IMR-90 (cell line): Measurements from ENCODE around the gene WHRN. TPM values are rescaled to one million over a fixed set of nuclear protein-coding genes. Genes with fewer than 3 reads are reported as not detected.

Source experiments
- ATAC-seq: fragments of 200-7000 bp; cut with Tn5 transposase; 2 replicates; pipeline ENCODE4 v1.9.1; 2020; ENCODE audit warnings: low read depth, mild to moderate bottlenecking, moderate library complexity
- BruUV-seq: library from RNA; stranded (reverse); fragments of 400-500 nt; replicated peaks from 2 replicates; lab custom pipeline; 2021; lab: Mats Ljungman, UMichigan
- CTCF ChIA-PET: fragments of 300-600 bp; formaldehyde crosslinking; extraction: SDS; loops from one replicate; lab custom pipeline; 2021; ENCODE audit warnings: antibody characterized with exemption; lab: Yijun Ruan, JAX
- POLR2A ChIA-PET: fragments of 300-600 bp; sonication (Branson Sonifier 250); formaldehyde crosslinking; loops from one replicate; lab custom pipeline; 2022; ENCODE audit warnings: antibody characterized with exemption; ENCODE audit not compliant: unreplicated experiment; lab: Charles Lee
- DNase-seq: peaks from one replicate; pipeline ENCODE4 v3.0.0; 2013
- H2AFZ ChIP-seq: replicated peaks from 2 replicates; pipeline ENCODE3; 2013; ENCODE audit warnings: low read length, mild to moderate bottlenecking; ENCODE audit not compliant: poor library complexity
- H2AK5ac ChIP-seq: 2 replicates; pipeline ENCODE4 v1.6.1; 2013; ENCODE audit warnings: low read depth, low read length, inconsistent platforms
- H2AK9ac ChIP-seq: replicated peaks from 2 replicates; pipeline ENCODE3; 2013; ENCODE audit warnings: mild to moderate bottlenecking, low read depth, low read length, moderate library complexity; ENCODE audit not compliant: poor library complexity
- H2BK120ac ChIP-seq: 2 replicates; pipeline ENCODE4 v1.6.1; 2013; ENCODE audit warnings: low read depth, low read length, inconsistent platforms
- H2BK15ac ChIP-seq: 3 replicates; pipeline ENCODE4 v1.6.1; 2013; ENCODE audit warnings: low read depth, low read length, inconsistent platforms
- H2BK20ac ChIP-seq: 2 replicates; pipeline ENCODE4 v1.6.1; 2013; ENCODE audit warnings: low read depth, mild to moderate bottlenecking, inconsistent platforms, low read length, moderate library complexity
- H2BK5ac ChIP-seq: 2 replicates; pipeline ENCODE4 v1.6.1; 2013; ENCODE audit warnings: mild to moderate bottlenecking, low read depth, low read length, inconsistent platforms; ENCODE audit not compliant: poor library complexity, severe bottlenecking
- H3K14ac ChIP-seq: replicated peaks from 2 replicates; pipeline ENCODE4 v1.6.1; 2013; ENCODE audit warnings: low read depth, low read length, inconsistent platforms
- H3K18ac ChIP-seq: 2 replicates; pipeline ENCODE4 v1.6.1; 2013; ENCODE audit warnings: low read depth, low read length, control low read depth
- H3K23ac ChIP-seq: 2 replicates; pipeline ENCODE4 v1.6.1; 2013; ENCODE audit warnings: low read depth, low read length, inconsistent platforms
- H3K27ac ChIP-seq: 2 replicates; pipeline ENCODE4 v1.5.1; 2013; ENCODE audit warnings: mild to moderate bottlenecking, control low read depth, low read length; ENCODE audit not compliant: insufficient read depth
- H3K27me3 ChIP-seq: 2 replicates; pipeline ENCODE4 v1.6.1; 2013; ENCODE audit warnings: low read length; ENCODE audit not compliant: control insufficient read depth, insufficient read depth
- H3K36me3 ChIP-seq: 2 replicates; pipeline ENCODE4 v1.6.1; 2013; ENCODE audit warnings: low read length, mixed read lengths; ENCODE audit not compliant: control insufficient read depth, insufficient read depth
- H3K4ac ChIP-seq: 2 replicates; pipeline ENCODE4 v1.6.1; 2013; ENCODE audit warnings: low read depth, low read length, inconsistent platforms
- H3K4me1 ChIP-seq: 2 replicates; pipeline ENCODE4 v1.6.1; 2013; ENCODE audit warnings: low read length, mixed read lengths; ENCODE audit not compliant: control insufficient read depth, insufficient read depth
- H3K4me2 ChIP-seq: 2 replicates; pipeline ENCODE4 v1.6.1; 2013; ENCODE audit warnings: low read depth, mild to moderate bottlenecking, control low read depth, low read length, moderate library complexity
- H3K4me3 ChIP-seq: 2 replicates; pipeline ENCODE4 v1.5.1; 2013; ENCODE audit warnings: low read depth, mild to moderate bottlenecking, control low read depth, low read length, moderate library complexity; ENCODE audit not compliant: insufficient read depth
- H3K56ac ChIP-seq: 2 replicates; pipeline ENCODE4 v1.6.1; 2013; ENCODE audit warnings: low read length, inconsistent platforms; ENCODE audit not compliant: insufficient read depth; ENCODE audit errors: extremely low read depth
- H3K79me1 ChIP-seq, 2 experiments: 2 replicates each; pipeline ENCODE4 v1.6.1; 2013; ENCODE audit warnings: low read length in 2 of 2, inconsistent platforms in 1 of 2, low read depth in 1 of 2
- H3K9ac ChIP-seq: 2 replicates; pipeline ENCODE4 v1.6.1; 2013; ENCODE audit warnings: low read depth, low read length, control low read depth
- H3K9me1 ChIP-seq: 2 replicates; pipeline ENCODE4 v1.6.1; 2013; ENCODE audit warnings: low read length, inconsistent platforms; ENCODE audit not compliant: insufficient read depth
- H3K9me3 ChIP-seq: 2 replicates; pipeline ENCODE4 v1.6.1; 2013; ENCODE audit warnings: low read length; ENCODE audit not compliant: control insufficient read depth, insufficient read depth
- H4K20me1 ChIP-seq: 2 replicates; pipeline ENCODE4 v1.6.1; 2013; ENCODE audit warnings: low read length, inconsistent platforms; ENCODE audit not compliant: insufficient read depth
- H4K5ac ChIP-seq: 2 replicates; pipeline ENCODE4 v1.6.1; 2013; ENCODE audit warnings: mild to moderate bottlenecking, low read depth, low read length, control low read depth
- H4K8ac ChIP-seq, 2 experiments: 2 replicates each; pipeline ENCODE4 v1.6.1; 2013; ENCODE audit warnings: low read depth in 2 of 2, low read length in 2 of 2, control low read depth in 1 of 2, inconsistent platforms in 1 of 2
- H4K91ac ChIP-seq: 2 replicates; pipeline ENCODE4 v1.6.1; 2013; ENCODE audit warnings: low read depth, low read length, inconsistent platforms; ENCODE audit not compliant: insufficient read depth
- BHLHE40 ChIP-seq: fragments of 150-350 bp; IDR thresholded peaks from 2 replicates; pipeline ENCODE4 v1.6.1; 2016; ENCODE audit warnings: mild to moderate bottlenecking, low read depth, low read length
- CEBPB ChIP-seq: IDR thresholded peaks from 2 replicates; pipeline ENCODE4 v1.6.1; 2012; ENCODE audit warnings: low read depth, low read length, improper control_type of control experiment
- CTCF ChIP-seq: conservative IDR thresholded peaks from 2 replicates; pipeline ENCODE4 v1.5.1; 2012; ENCODE audit warnings: mild to moderate bottlenecking, low read depth, low read length, improper control_type of control experiment
- ELK1 ChIP-seq: fragments of 150-350 bp; IDR thresholded peaks from 2 replicates; pipeline ENCODE4 v1.6.1; 2016; ENCODE audit warnings: low read depth, mild to moderate bottlenecking, low read length, moderate library complexity, borderline replicate concordance
- FOS ChIP-seq: fragments of 150-350 bp; IDR thresholded peaks from 2 replicates; pipeline ENCODE4 v1.6.1; 2016; ENCODE audit warnings: low read depth, low read length
- MAFK ChIP-seq: IDR thresholded peaks from 2 replicates; pipeline ENCODE4 v1.6.1; 2012; ENCODE audit warnings: low read depth, low read length, improper control_type of control experiment
- MXI1 ChIP-seq: IDR thresholded peaks from 2 replicates; pipeline ENCODE4 v1.6.1; 2012; ENCODE audit warnings: low read depth, mild to moderate bottlenecking, low read length, moderate library complexity, borderline replicate concordance
- NFE2L2 ChIP-seq: fragments of 150-350 bp; IDR thresholded peaks from 2 replicates; pipeline ENCODE4 v1.6.1; 2016; ENCODE audit warnings: low read depth, mild to moderate bottlenecking, low read length
- POLR2A ChIP-seq: IDR thresholded peaks from 2 replicates; pipeline ENCODE4 v1.6.1; 2012; ENCODE audit warnings: mild to moderate bottlenecking, low read depth, low read length
- RAD21 ChIP-seq: IDR thresholded peaks from 2 replicates; pipeline ENCODE4 v1.6.1; 2012; ENCODE audit warnings: low read length, improper control_type of control experiment
- RCOR1 ChIP-seq: IDR thresholded peaks from 2 replicates; pipeline ENCODE4 v1.6.1; 2012; ENCODE audit warnings: mild to moderate bottlenecking, low read length, improper control_type of control experiment; ENCODE audit not compliant: insufficient replicate concordance
- RFX5 ChIP-seq: IDR thresholded peaks from 2 replicates; pipeline ENCODE4 v1.8.0; 2012; ENCODE audit warnings: low read depth, mild to moderate bottlenecking, low read length, moderate library complexity
- USF2 ChIP-seq: fragments of 150-350 bp; IDR thresholded peaks from 2 replicates; pipeline ENCODE4 v1.6.1; 2017; ENCODE audit warnings: mild to moderate bottlenecking, antibody characterized with exemption, low read length, low read depth
- whole genome bisulfite sequencing, 2 experiments: methylation state at CpG; one replicate each; pipeline versions ENCODE4 v1.1.5 to v1.1.7; 2013; ENCODE audit warnings: missing lambda C conversion rate in 2 of 2; ENCODE audit not compliant: insufficient read length in 1 of 2; ENCODE audit errors: extremely low coverage in 2 of 2; 5-methylcytosine and 5-hydroxymethylcytosine counted together
- dilution Hi-C: fragments of 300-500 bp; cut with HindIII; formaldehyde crosslinking; loops from one replicate; pipeline ENCODE4 v1.14.3; 2018; ENCODE audit warnings: low sequenced_read_pairs; ENCODE audit not compliant: unreplicated experiment
- in situ Hi-C: fragments of 300-500 bp; cut with MboI; formaldehyde crosslinking; loops from 3 replicates; pipeline ENCODE4 v1.14.3; 2019; ENCODE audit warnings: low sequenced_read_pairs, inconsistent platforms, mixed read lengths
- intact Hi-C: fragments of 100-400 bp; cut with micrococcal nuclease; formaldehyde crosslinking; loops from 2 replicates; pipeline ENCODE4 v1.10.0; 2022
- polyA plus RNA-seq, 3 experiments: library from polyadenylated mRNA; depleted of rRNA; stranded (reverse); fragments of >200 nt; gene quantifications; 2 replicates each; pipeline ENCODE4 v1.2.3, GENCODE V29; 2012; ENCODE audit warnings: low replicate concordance in 1 of 3
- total RNA-seq: library from RNA; depleted of rRNA; stranded (reverse); fragments of >200 nt; gene quantifications from 2 replicates; pipeline ENCODE4 v1.2.3, GENCODE V29; 2012

WHRN gene
- total and polyA plus RNA-seq, 2 of the 4 experiments (the other 2 are of a cell fraction): 0.18 to 2.6 TPM

- Histone ChIP-seq H4K20me1 (peaks cover 3% of the 10 kb centered on the region; the same call in 1 of the 2 replicates), H4K5ac (no peak overlapping the region), H3K79me1 (no peaks in the 10 kb centered on the region; a peak in 1 of 4 replicates), H3K9me3 (no peaks in the 10 kb centered on the region), H3K14ac (no peak overlapping the region), H3K27ac (no peak overlapping the region), H3K23ac (no peak overlapping the region), H3K9ac (no peak overlapping the region), H3K9me1 (peaks cover 5% of the 10 kb centered on the region; the same call in 1 of the 2 replicates), H2BK120ac (no peak overlapping the region), H2AK9ac (no peak overlapping the region), H3K18ac (no peak overlapping the region), H3K4me1 (peaks cover 3% of the 10 kb centered on the region), H3K27me3 (peaks cover 21% of the 10 kb centered on the region), H3K4ac (no peak overlapping the region), H4K91ac (no peak overlapping the region), H2BK20ac (no peak overlapping the region), H4K8ac (no peak overlapping the region), H3K4me2 (no peak overlapping the region), H2AK5ac (no peak overlapping the region), H2BK5ac (no peak overlapping the region), H3K36me3 (no peaks in the 10 kb centered on the region), H2AFZ (no peak overlapping the region), H3K4me3 (no peak overlapping the region), H2BK15ac (no peak overlapping the region), H3K56ac (no peak overlapping the region)
- DNase-seq (no peak), ATAC-seq (no peak)
- in situ Hi-C loops (no loop called here), intact Hi-C loops (no loop called here), dilution Hi-C loops (no loop called here)
- BruUV-seq: no TSS peak
- ChIA-PET CTCF (no interaction called here), POLR2A (no interaction called here)
- WGBS, 2 experiments: no CpG with 5 or more reads among the region's 7 CpGs
- TF ChIP-seq MAFK: no peak
- no peak for TF ChIP-seq RFX5
- no peak for TF ChIP-seq POLR2A
- no peak for TF ChIP-seq USF2
- TF ChIP-seq RCOR1: no peak
- no peak for TF ChIP-seq BHLHE40
- no peak for TF ChIP-seq NFE2L2
- no peak for TF ChIP-seq ELK1
- no peak for TF ChIP-seq FOS
- TF ChIP-seq MXI1: no peak
- TF ChIP-seq RAD21: no peak
- TF ChIP-seq CEBPB: no peak
- TF ChIP-seq CTCF: no peak
These were observed 7.4 kb downstream of the WHRN start for GRCh38 chr9:114497727-114498382.
